GM19328 (cell line): ENCODE results near the gene JAG1.

Experiments used
- ATAC-seq: cut with Tn5 transposase; IDR thresholded peaks from one replicate; pipeline ENCODE4 v1.9.1; 2021; ENCODE audit warnings: mild to moderate bottlenecking, moderate library complexity; ENCODE audit not compliant: unreplicated experiment

JAG1 gene

GRCh38 chr20:10653599-10654249 is 20.1 kb downstream of the JAG1 start:
- ATAC-seq = no peak

GRCh38 chr20:10652660-10653261 is 21.0 kb downstream of the JAG1 start:
- no peak for ATAC-seq

GRCh38 chr20:10652185-10652584 is 21.6 kb downstream of the JAG1 start:
- ATAC-seq = no peak

GRCh38 chr20:10651227-10651990 is 22.4 kb downstream of the JAG1 start:
- ATAC-seq = no peak

- ATAC-seq = no peak
These were observed 24.0 kb downstream of the JAG1 start for GRCh38 chr20:10649797-10650160.

- ATAC-seq = no peak
These were observed 24.6 kb downstream of the JAG1 start for GRCh38 chr20:10649080-10649796.

- ATAC-seq = no peak
These were observed 25.1 kb downstream of the JAG1 start for GRCh38 chr20:10648651-10649050.

- no peak for ATAC-seq
These were observed 25.9 kb downstream of the JAG1 start for GRCh38 chr20:10647909-10648308.

GRCh38 chr20:10647471-10647870 is 26.3 kb downstream of the JAG1 start:
- ATAC-seq = no peak

GRCh38 chr20:10646886-10647420 is 26.8 kb downstream of the JAG1 start:
- ATAC-seq = no peak

GRCh38 chr20:10646006-10646405 is 27.8 kb downstream of the JAG1 start:
- no peak for ATAC-seq

- ATAC-seq = no peak
These were observed 28.6 kb downstream of the JAG1 start for GRCh38 chr20:10645205-10645570.

GRCh38 chr20:10644458-10645204 is 29.2 kb downstream of the JAG1 start:
- no peak for ATAC-seq

GRCh38 chr20:10643560-10643873 is 30.3 kb downstream of the JAG1 start:
- ATAC-seq = no peak

GRCh38 chr20:10642856-10643559 is 30.8 kb downstream of the JAG1 start:
- ATAC-seq = no peak

GRCh38 chr20:10641893-10642292 is 31.9 kb downstream of the JAG1 start:
- ATAC-seq = no peak

GRCh38 chr20:10641467-10641866 is 32.3 kb downstream of the JAG1 start:
- no peak for ATAC-seq

- ATAC-seq = no peak
These were observed 32.9 kb downstream of the JAG1 start for GRCh38 chr20:10640897-10641296.

GRCh38 chr20:10639737-10640556 is 33.9 kb downstream of the JAG1 start:
- ATAC-seq = no peak
